Measurements from ENCODE around the gene ERCC6L2. TPM values are rescaled to one million over a fixed set of nuclear protein-coding genes. Genes with fewer than 3 reads are reported as not detected.

The ERCC6L2 gene
- total and polyA plus RNA-seq, 2 of the 4 experiments (the other 2 are of a cell fraction): 13.0 to 67.6 TPM

- in situ Hi-C loops (cut with MboI; ENCODE audit: low sequenced_read_pairs) (no loop called here), dilution Hi-C loops (cut with HindIII; ENCODE audit: low sequenced_read_pairs, unreplicated experiment) (no loop called here), intact Hi-C loops (cut with micrococcal nuclease) (no loop called here)
- Histone ChIP-seq H4K8ac (ENCODE audit: low read depth in 2 of 2, low read length in 2 of 2) (no peak overlapping the region), H2BK120ac (ENCODE audit: low read depth, low read length) (no peak overlapping the region), H3K56ac (ENCODE audit: extremely low read depth, insufficient read depth, low read length) (no peak overlapping the region), H2AK9ac (replicated peaks; ENCODE audit: low read depth, low read length, poor library complexity) (no peak overlapping the region), H4K5ac (ENCODE audit: low read depth, low read length) (no peak overlapping the region), H3K36me3 (ENCODE audit: control insufficient read depth, insufficient read depth, low read length) (peaks cover 13% of the 10 kb centered on the region), H3K23ac (ENCODE audit: low read depth, low read length) (no peak overlapping the region), H2BK5ac (ENCODE audit: low read depth, low read length, poor library complexity, severe bottlenecking) (no peak overlapping the region), H2BK15ac (ENCODE audit: low read depth, low read length) (no peak overlapping the region), H2BK20ac (ENCODE audit: low read depth, low read length) (no peak overlapping the region), H3K27ac (ENCODE audit: insufficient read depth, low read length) (no peak overlapping the region), H3K4me3 (ENCODE audit: insufficient read depth, low read depth, low read length) (no peak overlapping the region), H2AFZ (replicated peaks; ENCODE audit: low read length, poor library complexity) (no peak overlapping the region), H3K4me1 (ENCODE audit: control insufficient read depth, insufficient read depth, low read length) (peaks cover 7% of the 10 kb centered on the region), H3K9me3 (ENCODE audit: control insufficient read depth, insufficient read depth, low read length) (no peaks in the 10 kb centered on the region), H3K4ac (ENCODE audit: low read depth, low read length) (no peak overlapping the region), H3K4me2 (ENCODE audit: low read depth, low read length) (no peak overlapping the region), H2AK5ac (ENCODE audit: low read depth, low read length) (no peak overlapping the region), H3K9ac (ENCODE audit: low read depth, low read length) (no peak overlapping the region), H3K18ac (ENCODE audit: low read depth, low read length) (no peak overlapping the region), H3K9me1 (ENCODE audit: insufficient read depth, low read length) (peaks cover 4% of the 10 kb centered on the region), H4K20me1 (ENCODE audit: insufficient read depth, low read length) (no peaks in the 10 kb centered on the region), H3K27me3 (ENCODE audit: control insufficient read depth, insufficient read depth, low read length) (no peaks in the 10 kb centered on the region), H3K79me1 (ENCODE audit: low read depth in 1 of 2, low read length in 2 of 2) (no peaks in the 10 kb centered on the region), H4K91ac (ENCODE audit: insufficient read depth, low read depth, low read length) (no peak overlapping the region), H3K14ac (replicated peaks; ENCODE audit: low read depth, low read length) (no peak overlapping the region)
- ChIA-PET CTCF (no interaction called here), POLR2A (ENCODE audit: unreplicated experiment) (no interaction called here)
- WGBS, 2 experiments (ENCODE audit: extremely low coverage in 2 of 2, insufficient read length in 1 of 2): 99% methylated on average over 7 of the region's 9 CpGs; no CpG with 5 or more reads in 1 of the 2 experiments
- ATAC-seq (ENCODE audit: low read depth) (no peak), DNase-seq (no peak)
- BruUV-seq (replicated peaks): no TSS peak
- TF ChIP-seq FOS (IDR thresholded peaks at IDR 0.05; ENCODE audit: low read depth, low read length) (no peak), CEBPB (IDR thresholded peaks at IDR 0.05; ENCODE audit: low read depth, low read length) (no peak), POLR2A (IDR thresholded peaks at IDR 0.05; ENCODE audit: low read depth, low read length) (no peak), RFX5 (IDR thresholded peaks at IDR 0.05; ENCODE audit: low read depth, low read length) (no peak), MAFK (IDR thresholded peaks at IDR 0.05; ENCODE audit: low read depth, low read length) (no peak), BHLHE40 (IDR thresholded peaks at IDR 0.05; ENCODE audit: low read depth, low read length) (no peak), SMC3 (IDR thresholded peaks at IDR 0.05; ENCODE audit: low read depth, low read length) (no peak), RCOR1 (IDR thresholded peaks at IDR 0.05; ENCODE audit: insufficient replicate concordance, low read length) (no peak), CHD1 (IDR thresholded peaks at IDR 0.05; ENCODE audit: low read depth, low read length) (no peak)
- TF ChIP-seq, protein P1, sequence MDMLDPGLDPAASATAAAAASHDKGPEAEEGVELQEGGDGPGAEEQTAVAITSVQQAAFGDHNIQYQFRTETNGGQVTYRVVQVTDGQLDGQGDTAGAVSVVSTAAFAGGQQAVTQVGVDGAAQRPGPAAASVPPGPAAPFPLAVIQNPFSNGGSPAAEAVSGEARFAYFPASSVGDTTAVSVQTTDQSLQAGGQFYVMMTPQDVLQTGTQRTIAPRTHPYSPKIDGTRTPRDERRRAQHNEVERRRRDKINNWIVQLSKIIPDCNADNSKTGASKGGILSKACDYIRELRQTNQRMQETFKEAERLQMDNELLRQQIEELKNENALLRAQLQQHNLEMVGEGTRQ (IDR thresholded peaks at IDR 0.05; ENCODE audit: low read depth, low read length): no peak
- TF ChIP-seq, protein P2, sequence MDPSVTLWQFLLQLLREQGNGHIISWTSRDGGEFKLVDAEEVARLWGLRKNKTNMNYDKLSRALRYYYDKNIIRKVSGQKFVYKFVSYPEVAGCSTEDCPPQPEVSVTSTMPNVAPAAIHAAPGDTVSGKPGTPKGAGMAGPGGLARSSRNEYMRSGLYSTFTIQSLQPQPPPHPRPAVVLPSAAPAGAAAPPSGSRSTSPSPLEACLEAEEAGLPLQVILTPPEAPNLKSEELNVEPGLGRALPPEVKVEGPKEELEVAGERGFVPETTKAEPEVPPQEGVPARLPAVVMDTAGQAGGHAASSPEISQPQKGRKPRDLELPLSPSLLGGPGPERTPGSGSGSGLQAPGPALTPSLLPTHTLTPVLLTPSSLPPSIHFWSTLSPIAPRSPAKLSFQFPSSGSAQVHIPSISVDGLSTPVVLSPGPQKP (IDR thresholded peaks at IDR 0.05; ENCODE audit: borderline replicate concordance, low read depth, low read length): no peak
These were observed 130.9 kb downstream of the ERCC6L2 start for GRCh38 chr9:96006296-96006879.
